ENCODE data around the gene TMEM248.

DNA sequence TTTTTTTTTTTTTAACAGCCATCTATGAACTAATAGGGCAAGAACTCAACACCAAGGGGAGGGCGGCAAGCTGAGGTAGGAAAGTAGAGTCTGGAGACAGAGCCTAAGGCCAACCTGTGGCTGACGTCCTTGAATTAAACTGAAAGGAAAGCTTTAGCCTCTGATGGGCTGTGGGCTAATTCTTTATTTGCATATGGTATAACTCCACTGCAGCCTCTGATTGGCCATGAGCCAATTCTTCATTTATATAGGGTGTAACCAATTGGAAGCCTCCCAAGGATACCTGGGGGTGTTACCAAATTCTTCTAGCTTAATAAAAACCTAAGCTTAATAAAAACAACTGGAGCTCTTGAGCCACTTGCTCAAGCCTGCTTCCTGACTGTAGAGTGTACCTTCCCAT, 85.9 kb downstream of the TMEM248 start:
- TF ChIP-seq, protein P1, sequence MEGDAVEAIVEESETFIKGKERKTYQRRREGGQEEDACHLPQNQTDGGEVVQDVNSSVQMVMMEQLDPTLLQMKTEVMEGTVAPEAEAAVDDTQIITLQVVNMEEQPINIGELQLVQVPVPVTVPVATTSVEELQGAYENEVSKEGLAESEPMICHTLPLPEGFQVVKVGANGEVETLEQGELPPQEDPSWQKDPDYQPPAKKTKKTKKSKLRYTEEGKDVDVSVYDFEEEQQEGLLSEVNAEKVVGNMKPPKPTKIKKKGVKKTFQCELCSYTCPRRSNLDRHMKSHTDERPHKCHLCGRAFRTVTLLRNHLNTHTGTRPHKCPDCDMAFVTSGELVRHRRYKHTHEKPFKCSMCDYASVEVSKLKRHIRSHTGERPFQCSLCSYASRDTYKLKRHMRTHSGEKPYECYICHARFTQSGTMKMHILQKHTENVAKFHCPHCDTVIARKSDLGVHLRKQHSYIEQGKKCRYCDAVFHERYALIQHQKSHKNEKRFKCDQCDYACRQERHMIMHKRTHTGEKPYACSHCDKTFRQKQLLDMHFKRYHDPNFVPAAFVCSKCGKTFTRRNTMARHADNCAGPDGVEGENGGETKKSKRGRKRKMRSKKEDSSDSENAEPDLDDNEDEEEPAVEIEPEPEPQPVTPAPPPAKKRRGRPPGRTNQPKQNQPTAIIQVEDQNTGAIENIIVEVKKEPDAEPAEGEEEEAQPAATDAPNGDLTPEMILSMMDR (IDR thresholded peaks at IDR 0.05) = no peak
- TF ChIP-seq POLR2A (IDR thresholded peaks at IDR 0.05) = no peak

All from lower leg skin (tissue), 3 donors.